ENCODE data around the gene GLT1D1. TPM values are rescaled to one million over a fixed set of nuclear protein-coding genes. Genes with fewer than 3 reads are reported as not detected.
A peak's percentile ranks its signal among the peaks of the same experiment; 100 is the strongest.

GLT1D1 gene
- total and polyA plus RNA-seq, 2 of the 8 experiments (the other 6 are each of a cell fraction or from before 2014, with no cell fraction given): 1.5 to 3.6 TPM

DNA sequence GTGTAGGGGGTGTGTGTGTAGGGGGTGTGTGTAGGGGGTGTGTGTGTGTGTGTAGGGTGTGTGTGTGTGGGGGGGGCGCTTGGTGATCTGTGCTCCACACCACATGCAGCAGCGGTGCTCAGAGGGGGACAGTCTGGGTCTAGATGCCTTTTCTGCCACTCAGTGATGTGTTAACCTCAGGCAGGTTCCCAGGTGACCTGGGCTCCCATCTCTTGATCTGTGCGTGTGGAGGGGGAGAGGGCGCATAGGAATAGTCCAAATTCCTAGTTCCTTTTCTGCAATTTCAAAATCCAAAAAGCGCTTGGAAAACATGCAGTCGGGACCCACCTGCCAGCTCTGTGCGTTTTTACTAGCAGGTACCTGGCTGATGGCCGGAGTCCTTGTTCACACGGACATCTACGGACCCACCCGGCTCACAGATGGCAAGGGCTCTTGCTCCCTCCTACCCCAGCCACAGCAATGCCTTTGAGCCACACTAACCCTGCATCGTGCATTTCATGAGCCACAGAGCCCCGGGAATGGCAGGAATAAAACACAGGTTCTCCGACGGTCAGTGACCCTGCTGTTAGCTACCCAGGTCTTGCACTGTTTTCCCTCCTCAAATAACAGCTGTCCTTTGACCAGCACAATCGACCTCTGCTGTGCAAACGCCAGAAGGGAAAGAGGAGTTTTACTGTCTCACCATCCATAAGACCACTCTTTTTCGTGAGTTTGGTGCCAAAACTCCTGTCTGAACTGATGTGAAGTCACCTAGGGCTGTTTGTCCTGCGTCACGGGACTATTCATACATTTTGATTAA, 120.8 kb downstream of the GLT1D1 start:
- Histone ChIP-seq H3K4me1 (replicated peaks in 1 of 4; ENCODE audit: control insufficient read depth in 3 of 4, insufficient read depth in 4 of 4, low read length in 3 of 4) (peaks cover 3 to 38% (median 21%) of the 10 kb centered on the region in 4 experiments), H3K14ac (ENCODE audit: insufficient read length) (no peak overlapping the region), H2BK12ac (ENCODE audit: low read depth, low read length) (peak overlapping the region; percentile 40; the same call in 1 of the 2 replicates), H3K9ac (replicated peaks in 1 of 4; ENCODE audit: extremely low read depth in 1 of 4, low read depth in 3 of 4, low read length in 3 of 4) (no peak overlapping the region), H3K23me2 (ENCODE audit: low read depth, low read length) (peaks cover 6% of the 10 kb centered on the region; the same call in 1 of the 2 replicates), H3K23ac (ENCODE audit: insufficient read length) (no peak overlapping the region), H3K9me3 (ENCODE audit: insufficient read depth in 2 of 2, low read depth in 1 of 2, low read length in 1 of 2) (no peaks in the 10 kb centered on the region), H3K27ac (ENCODE audit: low read depth, low read length) (no peak overlapping the region), H3K79me1 (ENCODE audit: low read depth, low read length) (no peaks in the 10 kb centered on the region; the same call in 1 of the 2 replicates), H2AK5ac (ENCODE audit: low read depth, low read length) (no peak overlapping the region), H4K8ac (ENCODE audit: extremely low read depth, insufficient read depth, low read length) (no peak overlapping the region), H3K4me2 (ENCODE audit: insufficient read depth in 1 of 2, low read depth in 2 of 2, low read length in 2 of 2) (no peak overlapping the region), H2BK5ac (ENCODE audit: low read depth, low read length) (no peak overlapping the region; the same call in 1 of the 2 replicates), H3K79me2 (ENCODE audit: control insufficient read depth in 1 of 2, insufficient read depth in 2 of 2, low read length in 2 of 2) (no peaks in the 10 kb centered on the region), H4K91ac (replicated peaks; ENCODE audit: insufficient read length, low read length) (no peak overlapping the region), H2BK15ac (ENCODE audit: low read length) (no peak overlapping the region), H3K36me3 (ENCODE audit: control insufficient read depth in 2 of 4, insufficient read depth in 4 of 4, low read length in 3 of 4) (no peaks in the 10 kb centered on the region), H4K20me1 (replicated peaks in 1 of 2; ENCODE audit: control insufficient read depth in 1 of 2, insufficient read depth in 2 of 2, low read length in 2 of 2) (no peaks in the 10 kb centered on the region), H3K27me3 (replicated peaks in 1 of 4; ENCODE audit: control insufficient read depth in 3 of 4, extremely low read depth in 1 of 4, insufficient read depth in 3 of 4, low read length in 3 of 4) (peaks cover 0 to 17% (median 8%) of the 10 kb centered on the region in 4 experiments; a peak in 5 of 7 replicates), H3K18ac (ENCODE audit: extremely low read depth, low read length) (peak overlapping the region; percentile 27; the same call in 1 of the 2 replicates), H3K56ac (replicated peaks; ENCODE audit: insufficient read length, low read depth, low read length) (no peak overlapping the region), H2BK120ac (replicated peaks; ENCODE audit: low read depth, low read length) (peak overlapping the region; percentile 47), H4K5ac (ENCODE audit: insufficient read length, low read depth, low read length) (no peak overlapping the region), H3K4ac (replicated peaks; ENCODE audit: insufficient read length, low read depth, low read length) (no peak overlapping the region), H2BK20ac (ENCODE audit: low read length) (no peak overlapping the region), H2AFZ (ENCODE audit: low read length) (no peak overlapping the region), H3K4me3 (ENCODE audit: extremely low read depth in 1 of 4, insufficient read depth in 2 of 4, low read depth in 3 of 4, low read length in 4 of 4) (no peak overlapping the region)
- no peak for TF ChIP-seq JUND (IDR thresholded peaks at IDR 0.05; ENCODE audit: low read length)
- no peak for TF ChIP-seq EP300 (IDR thresholded peaks at IDR 0.05; ENCODE audit: borderline replicate concordance in 1 of 2, low read depth in 2 of 2, low read length in 2 of 2)
- no peak for TF ChIP-seq CBX8 (IDR thresholded peaks at IDR 0.05; ENCODE audit: borderline replicate concordance, low read depth, low read length)
- no peak for TF ChIP-seq RXRA (IDR thresholded peaks at IDR 0.05; ENCODE audit: insufficient read depth, low read depth, low read length)
- TF ChIP-seq EZH2 (IDR thresholded peaks at IDR 0.05; ENCODE audit: low read depth, low read length, severe bottlenecking): no peak
- TF ChIP-seq POLR2A (IDR thresholded peaks at IDR 0.05; ENCODE audit: control extremely low read depth in 1 of 2, low read depth in 2 of 2, low read length in 2 of 2): no peak
- ChIA-PET POLR2A (ENCODE audit: partially characterized antibody) (interaction anchor here (0.7 to 0.8 kb wide), 2 partner anchors 57 to 149 kb away, joined by 3 to 4 read pairs; no protein-coding TSS in a partner anchor), CTCF (ENCODE audit: partially characterized antibody) (interaction anchor here (0.6 to 3.7 kb wide), 15 partner anchors 11 to 1040 kb away, joined by 3 to 22 read pairs (median 3); no protein-coding TSS in a partner anchor)
- WGBS, 2 experiments (ENCODE audit: extremely low coverage in 1 of 2, insufficient coverage in 1 of 2, insufficient read length in 1 of 2, insufficient replicate concordance in 2 of 2, low coverage in 1 of 2, low lambda C conversion rate in 2 of 2, missing lambda C conversion rate in 1 of 2): 84% methylated on average over 19 of the region's 20 CpGs; no CpG with 5 or more reads in 1 of the 2 experiments
- DNase-seq (ENCODE audit: low read depth in 1 of 2, low spot score in 2 of 2) (no peak), FAIRE-seq (no peak)

Data from H1 (cell line).